ENCODE data around the gene TTC33.

Gene TTC33

DNA sequence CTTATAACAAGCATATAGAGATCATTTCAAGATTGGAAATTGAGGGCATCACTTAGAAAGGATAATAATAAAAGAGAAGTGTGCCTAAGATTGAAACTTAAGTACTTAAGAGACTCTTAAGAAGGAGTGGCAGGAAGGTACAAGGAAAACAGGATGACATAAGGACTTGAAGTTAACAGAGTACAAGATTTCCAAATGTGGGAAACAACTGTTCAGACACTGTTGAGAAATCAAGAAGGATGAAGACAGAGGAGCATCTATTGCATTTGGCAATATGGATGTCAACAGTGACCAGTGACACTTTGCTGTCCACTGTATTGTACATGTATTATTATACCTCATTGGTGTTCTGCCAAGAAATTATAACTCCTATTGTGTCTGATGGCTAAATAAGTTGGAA is 233.8 kb downstream of the TTC33 start:
- Histone ChIP-seq H3K9me3 (no peaks in the 10 kb centered on the region; the same call in 1 of the 2 replicates), H3K36me3 (replicated peaks) (no peaks in the 10 kb centered on the region), H3K4me1 (peaks cover 7% of the 10 kb centered on the region), H3K4me3 (no peak overlapping the region), H3K27me3 (ENCODE audit: low read depth) (no peaks in the 10 kb centered on the region)
- in situ Hi-C loops (cut with MboI; ENCODE audit: low sequenced_read_pairs): no loop called here
- DNase-seq (ENCODE audit: low spot score in 2 of 2): no peak

DNA sequence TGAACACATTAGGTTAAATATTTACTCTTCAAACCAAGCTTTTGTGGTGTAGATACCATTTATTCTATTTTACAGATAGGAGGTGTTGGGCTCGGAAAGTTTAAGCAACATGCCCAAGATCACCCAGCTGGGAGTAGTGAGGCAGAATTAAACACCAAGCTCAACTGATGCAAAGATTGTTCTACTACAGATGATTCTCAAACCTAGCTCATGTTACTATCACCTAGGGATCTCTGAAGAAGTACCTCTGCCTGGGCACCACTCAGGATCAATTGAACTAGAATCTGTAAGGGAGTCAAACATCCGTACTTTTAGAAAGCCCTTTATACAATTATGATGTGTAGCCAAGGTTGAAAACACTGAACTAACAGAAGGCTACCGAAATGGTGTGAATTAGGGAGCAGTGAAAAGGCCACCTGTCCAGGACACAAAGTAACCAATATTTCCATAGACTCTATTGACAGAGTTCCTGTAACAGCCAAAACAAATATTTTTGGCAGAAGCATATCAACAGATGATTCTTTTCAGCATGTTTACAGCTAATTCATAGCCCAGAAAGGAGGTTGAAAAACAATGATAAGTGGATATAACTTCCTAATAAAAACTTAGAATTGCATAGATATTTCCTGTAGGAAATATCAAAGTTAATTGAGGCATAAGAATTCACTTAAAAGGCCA is 234.5 kb downstream of the TTC33 start:
- DNase-seq (ENCODE audit: low spot score in 2 of 2): no peak
- Histone ChIP-seq H3K27me3 (ENCODE audit: low read depth) (no peaks in the 10 kb centered on the region), H3K9me3 (no peaks in the 10 kb centered on the region; the same call in 1 of the 2 replicates), H3K4me1 (peaks cover 7% of the 10 kb centered on the region), H3K36me3 (replicated peaks) (no peaks in the 10 kb centered on the region), H3K4me3 (no peak overlapping the region)
- in situ Hi-C loops (cut with MboI; ENCODE audit: low sequenced_read_pairs): no loop called here

DNA sequence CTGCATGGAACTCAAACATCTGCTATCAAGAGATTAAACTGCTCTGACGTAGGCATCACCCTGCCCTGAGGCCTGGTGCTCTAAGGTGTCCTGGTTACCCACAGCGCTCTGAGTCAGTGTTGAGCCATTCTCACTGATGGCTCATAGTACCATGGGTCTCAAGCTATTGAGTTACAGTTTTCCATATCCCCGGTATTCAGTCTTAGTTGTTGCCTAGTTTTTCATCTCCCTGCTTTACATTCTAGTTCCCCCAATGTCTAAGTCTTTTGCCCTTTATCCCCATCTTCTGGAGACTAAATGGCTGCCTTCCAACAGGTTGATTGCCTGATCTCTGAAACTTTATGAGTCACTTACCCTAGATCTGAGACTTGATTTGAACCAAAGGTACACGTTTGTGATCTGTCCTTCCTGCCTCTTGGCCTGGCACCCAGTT is 237.3 kb downstream of the TTC33 start:
- Histone ChIP-seq H3K27me3 (ENCODE audit: low read depth) (no peaks in the 10 kb centered on the region), H3K9me3 (no peaks in the 10 kb centered on the region), H3K4me3 (no peak overlapping the region), H3K36me3 (replicated peaks) (no peaks in the 10 kb centered on the region), H3K4me1 (no peaks in the 10 kb centered on the region)
- DNase-seq (ENCODE audit: low spot score in 2 of 2): no peak
- in situ Hi-C loops (cut with MboI; ENCODE audit: low sequenced_read_pairs): no loop called here

GRCh38 chr5:40515476-40515875 is 240.3 kb downstream of the TTC33 start:
- H3K4me1 ChIP-seq: no peaks in the 10 kb centered on the region
- in situ Hi-C loops (cut with MboI; ENCODE audit: low sequenced_read_pairs): no loop called here

GRCh38 chr5:40514976-40515375 is 240.8 kb downstream of the TTC33 start:
- no peaks in the 10 kb centered on the region for H3K36me3 ChIP-seq (replicated peaks)
- in situ Hi-C loops (cut with MboI; ENCODE audit: low sequenced_read_pairs): no loop called here
- no peak for DNase-seq (ENCODE audit: low spot score in 2 of 2)
- H3K27me3 ChIP-seq (ENCODE audit: low read depth): no peaks in the 10 kb centered on the region
- H3K4me1 ChIP-seq: no peaks in the 10 kb centered on the region
- no peaks in the 10 kb centered on the region for H3K9me3 ChIP-seq
- H3K4me3 ChIP-seq: no peak overlapping the region

More at GRCh38 chr5:40515476-40515875, 240.3 kb downstream of the TTC33 start:
- Histone ChIP-seq H3K27me3 (ENCODE audit: low read depth) (no peaks in the 10 kb centered on the region), H3K9me3 (no peaks in the 10 kb centered on the region), H3K4me3 (no peak overlapping the region), H3K36me3 (replicated peaks) (no peaks in the 10 kb centered on the region)
- DNase-seq (ENCODE audit: low spot score in 2 of 2): no peak

DNA sequence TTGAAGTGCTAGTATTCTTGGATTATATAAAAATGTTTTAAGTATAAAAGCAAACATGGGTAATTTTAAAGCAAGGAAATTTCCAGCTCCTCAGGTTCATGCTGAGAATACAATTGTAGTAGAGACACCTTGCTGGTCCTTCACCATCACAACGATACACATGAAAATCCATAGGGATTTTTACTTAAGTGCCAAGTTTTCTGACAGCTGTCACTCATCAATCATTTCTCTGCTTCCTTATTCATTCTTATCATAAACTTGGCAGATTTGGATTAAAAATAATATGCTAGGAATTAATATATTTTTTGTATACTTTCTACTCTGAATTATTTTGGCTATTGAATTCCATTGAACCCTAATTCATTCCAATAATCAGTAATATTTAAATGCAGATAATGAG is 244.0 kb downstream of the TTC33 start:
- Histone ChIP-seq H3K4me3 (no peak overlapping the region), H3K36me3 (replicated peaks) (no peaks in the 10 kb centered on the region), H3K27me3 (ENCODE audit: low read depth) (no peaks in the 10 kb centered on the region), H3K9me3 (no peaks in the 10 kb centered on the region), H3K4me1 (no peaks in the 10 kb centered on the region)
- in situ Hi-C loops (cut with MboI; ENCODE audit: low sequenced_read_pairs): no loop called here
- DNase-seq (ENCODE audit: low spot score in 2 of 2): no peak

GRCh38 chr5:40507095-40507494 is 248.7 kb downstream of the TTC33 start:
- Histone ChIP-seq H3K36me3 (replicated peaks) (no peaks in the 10 kb centered on the region), H3K4me1 (no peaks in the 10 kb centered on the region), H3K4me3 (no peak overlapping the region), H3K27me3 (ENCODE audit: low read depth) (peaks cover 5% of the 10 kb centered on the region), H3K9me3 (no peaks in the 10 kb centered on the region)
- in situ Hi-C loops (cut with MboI; ENCODE audit: low sequenced_read_pairs): no loop called here
- DNase-seq (ENCODE audit: low spot score in 2 of 2): no peak

GRCh38 chr5:40505031-40505430 is 250.7 kb downstream of the TTC33 start:
- H3K9me3 ChIP-seq: no peaks in the 10 kb centered on the region
- no peak for DNase-seq (ENCODE audit: low spot score in 2 of 2)
- no peak overlapping the region for H3K4me3 ChIP-seq
- no peaks in the 10 kb centered on the region for H3K36me3 ChIP-seq (replicated peaks)
- H3K27me3 ChIP-seq (ENCODE audit: low read depth): peaks cover 5% of the 10 kb centered on the region
- in situ Hi-C loops (cut with MboI; ENCODE audit: low sequenced_read_pairs): no loop called here
- H3K4me1 ChIP-seq: no peaks in the 10 kb centered on the region

GRCh38 chr5:40503439-40503838 is 252.3 kb downstream of the TTC33 start:
- Histone ChIP-seq H3K4me1 (no peaks in the 10 kb centered on the region), H3K9me3 (no peaks in the 10 kb centered on the region), H3K27me3 (ENCODE audit: low read depth) (peaks cover 5% of the 10 kb centered on the region), H3K36me3 (replicated peaks) (no peaks in the 10 kb centered on the region), H3K4me3 (no peak overlapping the region)
- in situ Hi-C loops (cut with MboI; ENCODE audit: low sequenced_read_pairs): no loop called here
- DNase-seq (ENCODE audit: low spot score in 2 of 2): no peak

- no peak for DNase-seq (ENCODE audit: low spot score in 2 of 2)
- H3K4me3 ChIP-seq: no peak overlapping the region
- no peaks in the 10 kb centered on the region for H3K4me1 ChIP-seq
- H3K36me3 ChIP-seq (replicated peaks): no peaks in the 10 kb centered on the region
- H3K27me3 ChIP-seq (ENCODE audit: low read depth): peaks cover 5% of the 10 kb centered on the region
- in situ Hi-C loops (cut with MboI; ENCODE audit: low sequenced_read_pairs): no loop called here
- no peaks in the 10 kb centered on the region for H3K9me3 ChIP-seq
These were observed 253.0 kb downstream of the TTC33 start for GRCh38 chr5:40502736-40503135.

- Histone ChIP-seq H3K4me3 (no peak overlapping the region), H3K36me3 (replicated peaks) (no peaks in the 10 kb centered on the region), H3K27me3 (ENCODE audit: low read depth) (peaks cover 5% of the 10 kb centered on the region), H3K4me1 (no peaks in the 10 kb centered on the region), H3K9me3 (no peaks in the 10 kb centered on the region)
- in situ Hi-C loops (cut with MboI; ENCODE audit: low sequenced_read_pairs): no loop called here
- no peak for DNase-seq (ENCODE audit: low spot score in 2 of 2)
These were observed 253.9 kb downstream of the TTC33 start for GRCh38 chr5:40501711-40502444.

DNA sequence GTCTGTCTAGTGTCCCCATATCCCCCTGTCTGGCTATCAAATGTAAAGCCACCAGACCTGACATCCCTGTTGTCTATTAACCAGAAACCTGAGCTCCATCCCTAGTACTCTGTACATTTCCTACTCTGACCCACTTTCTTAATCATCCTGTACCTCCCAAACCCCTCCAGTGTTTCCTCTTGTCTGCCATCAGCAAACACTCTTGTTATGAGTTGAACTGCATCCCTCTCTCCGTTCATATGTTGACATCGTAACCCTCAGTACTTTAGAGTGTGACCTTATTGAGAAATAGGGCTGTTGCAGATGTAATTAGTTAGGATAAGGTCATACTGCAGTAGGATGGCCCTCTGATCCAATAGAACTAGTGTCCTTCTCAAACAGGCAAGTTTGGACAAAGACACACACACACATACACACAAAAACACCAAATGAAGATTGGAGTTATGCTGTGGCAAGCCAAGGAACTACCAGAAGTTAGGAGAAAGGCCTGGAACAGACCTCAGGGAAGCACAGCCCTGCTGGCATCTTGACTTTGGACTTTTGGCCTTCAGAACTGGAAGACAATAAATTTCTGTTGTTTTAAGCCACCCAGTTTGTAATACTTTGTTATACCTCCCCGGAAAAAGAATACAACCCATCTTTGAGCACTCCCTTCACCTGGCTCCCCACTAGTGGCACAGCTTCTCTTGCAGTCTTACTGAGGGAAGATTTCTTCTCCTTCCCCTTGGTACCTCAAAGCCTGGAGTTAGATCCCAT is 256.1 kb downstream of the TTC33 start:
- H3K9me3 ChIP-seq: no peaks in the 10 kb centered on the region
- in situ Hi-C loops (cut with MboI; ENCODE audit: low sequenced_read_pairs): no loop called here

DNA sequence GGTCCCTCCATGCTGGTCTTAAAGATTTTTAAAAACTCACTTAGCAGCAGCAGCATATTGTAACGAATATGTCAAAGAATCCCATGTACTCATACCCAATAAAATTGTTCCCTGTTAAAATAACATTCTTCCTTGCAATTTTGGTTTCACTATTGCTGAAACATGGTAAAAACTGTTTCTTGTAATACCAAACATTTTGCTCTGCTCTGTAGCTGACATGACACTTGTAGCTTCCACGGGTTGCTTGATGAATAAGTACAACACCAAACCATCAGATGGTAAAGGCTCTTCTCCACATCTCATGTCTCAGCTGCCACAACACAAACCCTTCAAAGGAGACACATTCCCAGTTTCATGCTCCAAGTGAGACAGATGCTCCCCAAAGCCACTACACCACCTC is 256.8 kb downstream of the TTC33 start:
- Histone ChIP-seq H3K4me3 (no peak overlapping the region), H3K36me3 (replicated peaks) (no peaks in the 10 kb centered on the region), H3K4me1 (no peaks in the 10 kb centered on the region), H3K27me3 (ENCODE audit: low read depth) (peaks cover 3% of the 10 kb centered on the region; the same call in 1 of the 2 replicates), H3K9me3 (no peaks in the 10 kb centered on the region)
- no peak for DNase-seq (ENCODE audit: low spot score in 2 of 2)
- in situ Hi-C loops (cut with MboI; ENCODE audit: low sequenced_read_pairs): no loop called here

More for the DNA sequence above, 256.1 kb downstream of the TTC33 start:
- Histone ChIP-seq H3K4me3 (no peak overlapping the region), H3K36me3 (replicated peaks) (no peaks in the 10 kb centered on the region), H3K4me1 (no peaks in the 10 kb centered on the region), H3K27me3 (ENCODE audit: low read depth) (peaks cover 3% of the 10 kb centered on the region; the same call in 1 of the 2 replicates)
- DNase-seq (ENCODE audit: low spot score in 2 of 2): no peak

DNA sequence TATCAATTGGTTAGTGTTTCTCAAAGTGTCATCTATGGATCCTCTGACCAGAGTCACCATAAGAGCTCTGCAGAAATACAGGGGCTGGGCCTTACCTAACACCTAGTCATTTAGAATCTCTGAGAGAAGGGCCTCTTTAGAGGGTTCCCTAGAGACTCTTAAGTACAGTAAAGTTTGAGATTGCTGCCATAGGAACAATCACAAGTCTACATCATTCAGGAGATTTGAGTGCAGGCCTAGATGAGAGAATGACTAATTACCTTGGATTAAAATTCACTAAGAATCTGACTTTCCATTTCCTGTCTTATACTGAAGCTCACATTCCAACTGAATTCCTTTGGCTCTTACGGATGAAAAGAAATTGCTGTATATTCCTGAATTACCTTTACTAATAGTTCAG is 258.2 kb downstream of the TTC33 start:
- no peaks in the 10 kb centered on the region for H3K4me1 ChIP-seq
- in situ Hi-C loops (cut with MboI; ENCODE audit: low sequenced_read_pairs): no loop called here

More for the DNA sequence above, 258.2 kb downstream of the TTC33 start:
- H3K27me3 ChIP-seq (ENCODE audit: low read depth): peaks cover under 1% of the 10 kb centered on the region; the same call in 1 of the 2 replicates
- H3K9me3 ChIP-seq: no peaks in the 10 kb centered on the region
- H3K36me3 ChIP-seq (replicated peaks): no peaks in the 10 kb centered on the region
- DNase-seq (ENCODE audit: low spot score in 2 of 2): no peak
- no peak overlapping the region for H3K4me3 ChIP-seq
